WI38 (cell line): Measurements from ENCODE around the gene KCNK3.

Experiments used
- H3K4me3 ChIP-seq: 2 replicates; pipeline ENCODE4 v1.5.1; 2011; ENCODE audit warnings: low read depth, mild to moderate bottlenecking, control low read depth, low read length
- CTCF ChIP-seq: IDR thresholded peaks from 2 replicates; pipeline ENCODE4 v1.5.1; 2012; ENCODE audit warnings: low read depth, mild to moderate bottlenecking, control low read depth, low read length

KCNK3 gene

GRCh38 chr2:26692279-26692896 is at the start of gene KCNK3:
Gene KCNK3, plus strand, starts transcription at chr2:26692722. Its CDS starts 154 bp downstream, at chr2:26692876.
- H3K4me3 ChIP-seq = no peak within 1 kb of the TSS
- TF ChIP-seq CTCF = no peak

- TF ChIP-seq CTCF = no peak
- H3K4me3 ChIP-seq = no peak overlapping the region
These were observed 48.2 kb upstream of the KCNK3 start for GRCh38 chr2:26644188-26644835.

GRCh38 chr2:26645762-26646161 is 46.8 kb upstream of the KCNK3 start:
- TF ChIP-seq CTCF = no peak
- H3K4me3 ChIP-seq = no peak overlapping the region

GRCh38 chr2:26646986-26647672 is 45.4 kb upstream of the KCNK3 start:
- no peak overlapping the region for H3K4me3 ChIP-seq
- no peak for TF ChIP-seq CTCF

GRCh38 chr2:26647981-26648380 is 44.5 kb upstream of the KCNK3 start:
- no peak overlapping the region for H3K4me3 ChIP-seq
- TF ChIP-seq CTCF = no peak

- TF ChIP-seq CTCF = no peak
- H3K4me3 ChIP-seq = no peak overlapping the region
These were observed 44.0 kb upstream of the KCNK3 start for GRCh38 chr2:26648516-26648915.

GRCh38 chr2:26649322-26649721 is 43.2 kb upstream of the KCNK3 start:
- no peak overlapping the region for H3K4me3 ChIP-seq
- TF ChIP-seq CTCF = no peak
